GM12892 (cell line): Measurements from ENCODE around the gene CAVIN2.

Source experiments
- POLR2A ChIP-seq: IDR thresholded peaks from 2 replicates; pipeline ENCODE4 v1.6.1; 2011; ENCODE audit warnings: low read depth, low read length, control low read depth
- POLR2AphosphoS5 ChIP-seq: IDR thresholded peaks from 2 replicates; pipeline ENCODE4 v1.6.1; 2011; ENCODE audit warnings: low read depth, low read length, control low read depth
- TAF1 ChIP-seq: IDR thresholded peaks from 2 replicates; pipeline ENCODE4 v1.6.1; 2011; ENCODE audit warnings: low read depth, mild to moderate bottlenecking, control low read depth, low read length, borderline replicate concordance

DNA sequence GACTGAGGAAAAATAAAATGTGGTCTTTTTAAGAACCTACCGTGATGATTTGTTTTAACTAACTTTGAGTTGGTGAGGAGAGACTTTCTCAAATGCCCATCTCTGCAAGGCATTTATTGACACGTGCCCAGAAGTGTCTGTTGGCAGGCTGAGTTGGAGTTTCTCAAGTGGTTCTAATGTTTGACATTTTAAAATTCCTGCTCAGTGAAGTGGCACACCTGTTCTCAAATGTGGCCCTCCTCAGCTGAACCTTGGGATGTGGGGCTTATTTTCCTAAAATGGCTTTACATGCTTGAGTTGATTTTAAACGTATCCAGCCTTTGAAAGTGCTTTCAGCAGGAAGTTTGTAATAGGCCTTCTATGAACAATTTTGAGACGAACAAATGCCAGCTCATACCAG is 876 bp upstream of the CAVIN2 start:
- TF ChIP-seq POLR2AphosphoS5 (no peak), TAF1 (no peak), POLR2A (no peak)
